Measurements from ENCODE around the gene SAMD7.

DNA sequence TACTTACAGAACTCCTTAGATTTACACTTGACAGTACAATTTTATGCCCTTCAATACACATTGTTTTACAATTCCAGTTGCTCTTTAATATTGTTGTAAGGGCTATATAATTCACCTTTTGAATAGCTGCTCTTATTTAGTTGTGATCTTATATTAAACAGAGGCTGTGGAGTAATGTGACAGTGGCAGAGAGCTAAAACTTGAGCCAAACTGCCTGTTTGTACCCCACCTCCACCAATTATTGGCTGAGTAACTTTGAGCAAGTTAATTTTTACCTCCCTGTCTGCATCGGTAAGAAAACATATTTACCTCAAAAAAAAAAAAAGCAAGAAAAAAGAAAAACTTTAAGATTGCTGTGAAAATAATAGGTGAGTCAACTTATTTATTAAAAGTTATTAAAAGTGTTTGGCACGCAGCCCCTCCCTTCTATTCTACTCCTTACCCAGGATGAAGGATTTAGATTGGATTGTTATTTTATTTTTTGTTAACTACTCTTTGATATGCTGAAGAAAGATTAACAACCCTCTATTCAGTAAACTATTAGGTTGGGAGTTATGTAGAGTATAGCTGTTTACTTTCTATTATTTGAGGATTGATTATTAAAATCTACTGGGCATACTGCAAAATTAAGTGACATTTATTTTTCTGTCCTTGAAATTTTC is 57.0 kb downstream of the SAMD7 start:
- TF ChIP-seq, protein P1, sequence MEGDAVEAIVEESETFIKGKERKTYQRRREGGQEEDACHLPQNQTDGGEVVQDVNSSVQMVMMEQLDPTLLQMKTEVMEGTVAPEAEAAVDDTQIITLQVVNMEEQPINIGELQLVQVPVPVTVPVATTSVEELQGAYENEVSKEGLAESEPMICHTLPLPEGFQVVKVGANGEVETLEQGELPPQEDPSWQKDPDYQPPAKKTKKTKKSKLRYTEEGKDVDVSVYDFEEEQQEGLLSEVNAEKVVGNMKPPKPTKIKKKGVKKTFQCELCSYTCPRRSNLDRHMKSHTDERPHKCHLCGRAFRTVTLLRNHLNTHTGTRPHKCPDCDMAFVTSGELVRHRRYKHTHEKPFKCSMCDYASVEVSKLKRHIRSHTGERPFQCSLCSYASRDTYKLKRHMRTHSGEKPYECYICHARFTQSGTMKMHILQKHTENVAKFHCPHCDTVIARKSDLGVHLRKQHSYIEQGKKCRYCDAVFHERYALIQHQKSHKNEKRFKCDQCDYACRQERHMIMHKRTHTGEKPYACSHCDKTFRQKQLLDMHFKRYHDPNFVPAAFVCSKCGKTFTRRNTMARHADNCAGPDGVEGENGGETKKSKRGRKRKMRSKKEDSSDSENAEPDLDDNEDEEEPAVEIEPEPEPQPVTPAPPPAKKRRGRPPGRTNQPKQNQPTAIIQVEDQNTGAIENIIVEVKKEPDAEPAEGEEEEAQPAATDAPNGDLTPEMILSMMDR (IDR thresholded peaks at IDR 0.05; ENCODE audit: low read depth, low read length), result no peak
- TF ChIP-seq POLR2A (IDR thresholded peaks at IDR 0.05; ENCODE audit: extremely low read depth, insufficient read length) (no peak), MYC (IDR thresholded peaks at IDR 0.05; ENCODE audit: low read depth, low read length) (no peak)
- TF ChIP-seq, protein P2, sequence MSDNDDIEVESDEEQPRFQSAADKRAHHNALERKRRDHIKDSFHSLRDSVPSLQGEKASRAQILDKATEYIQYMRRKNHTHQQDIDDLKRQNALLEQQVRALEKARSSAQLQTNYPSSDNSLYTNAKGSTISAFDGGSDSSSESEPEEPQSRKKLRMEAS (IDR thresholded peaks at IDR 0.05; ENCODE audit: low read depth, low read length), result no peak

All from NB4 (cell line).